Brain microvascular endothelial cell (primary cell): ENCODE measurements around the gene PANK2.
"Not testable (repeated sequence)": the region's sequence is repeated elsewhere in the genome, so short reads cannot be mapped to it uniquely, and the experiment has no call there.

Experiments
- DNase-seq: peaks from one replicate; pipeline ENCODE4 v3.0.0-alpha.2; 2020
- H3K27ac ChIP-seq: fragments of 250-450 bp; sonication (Bioruptor Pico); 2 replicates; pipeline ENCODE4 v1.5.1; 2020; ENCODE audit warnings: mild to moderate bottlenecking, moderate library complexity
- H3K27me3 ChIP-seq: fragments of 250-450 bp; sonication (Bioruptor Pico); replicated peaks from 2 replicates; pipeline ENCODE4 v1.5.1; 2020; ENCODE audit warnings: mild to moderate bottlenecking
- H3K36me3 ChIP-seq: fragments of 250-450 bp; sonication (Bioruptor Pico); replicated peaks from 2 replicates; pipeline ENCODE4 v1.5.1; 2020; ENCODE audit warnings: mild to moderate bottlenecking
- H3K4me3 ChIP-seq: 2 replicates; pipeline ENCODE4 v1.5.1; 2011; ENCODE audit warnings: low read depth, mild to moderate bottlenecking, control low read depth, low read length, moderate library complexity
- in situ Hi-C: cut with HindIII; loops from 2 replicates; pipeline ENCODE4 v1.10.0; 2017; ENCODE audit warnings: low sequenced_read_pairs, low pct_ligation_motif_present
- TF ChIP-seq, protein P1 (sequence below): IDR thresholded peaks from 2 replicates; pipeline ENCODE4 v1.5.1; 2011; ENCODE audit warnings: low read depth, mild to moderate bottlenecking, moderate library complexity, low read length, control low read depth, inconsistent platforms; ENCODE audit errors: missing control alignments

The PANK2 gene

GRCh38 chr20:3901028-3901705, 12.0 kb downstream of the PANK2 start:
- Histone ChIP-seq H3K27ac (no peak overlapping the region), H3K27me3 (no peaks in the 10 kb centered on the region), H3K36me3 (peaks cover 6% of the 10 kb centered on the region), H3K4me3 (no peak overlapping the region)
- no peak for DNase-seq
- in situ Hi-C loops: loop anchor here (25.0 kb wide), 1 partner anchor 186 kb away; no protein-coding TSS in a partner anchor
- TF ChIP-seq, protein P1, sequence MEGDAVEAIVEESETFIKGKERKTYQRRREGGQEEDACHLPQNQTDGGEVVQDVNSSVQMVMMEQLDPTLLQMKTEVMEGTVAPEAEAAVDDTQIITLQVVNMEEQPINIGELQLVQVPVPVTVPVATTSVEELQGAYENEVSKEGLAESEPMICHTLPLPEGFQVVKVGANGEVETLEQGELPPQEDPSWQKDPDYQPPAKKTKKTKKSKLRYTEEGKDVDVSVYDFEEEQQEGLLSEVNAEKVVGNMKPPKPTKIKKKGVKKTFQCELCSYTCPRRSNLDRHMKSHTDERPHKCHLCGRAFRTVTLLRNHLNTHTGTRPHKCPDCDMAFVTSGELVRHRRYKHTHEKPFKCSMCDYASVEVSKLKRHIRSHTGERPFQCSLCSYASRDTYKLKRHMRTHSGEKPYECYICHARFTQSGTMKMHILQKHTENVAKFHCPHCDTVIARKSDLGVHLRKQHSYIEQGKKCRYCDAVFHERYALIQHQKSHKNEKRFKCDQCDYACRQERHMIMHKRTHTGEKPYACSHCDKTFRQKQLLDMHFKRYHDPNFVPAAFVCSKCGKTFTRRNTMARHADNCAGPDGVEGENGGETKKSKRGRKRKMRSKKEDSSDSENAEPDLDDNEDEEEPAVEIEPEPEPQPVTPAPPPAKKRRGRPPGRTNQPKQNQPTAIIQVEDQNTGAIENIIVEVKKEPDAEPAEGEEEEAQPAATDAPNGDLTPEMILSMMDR: no peak

DNA sequence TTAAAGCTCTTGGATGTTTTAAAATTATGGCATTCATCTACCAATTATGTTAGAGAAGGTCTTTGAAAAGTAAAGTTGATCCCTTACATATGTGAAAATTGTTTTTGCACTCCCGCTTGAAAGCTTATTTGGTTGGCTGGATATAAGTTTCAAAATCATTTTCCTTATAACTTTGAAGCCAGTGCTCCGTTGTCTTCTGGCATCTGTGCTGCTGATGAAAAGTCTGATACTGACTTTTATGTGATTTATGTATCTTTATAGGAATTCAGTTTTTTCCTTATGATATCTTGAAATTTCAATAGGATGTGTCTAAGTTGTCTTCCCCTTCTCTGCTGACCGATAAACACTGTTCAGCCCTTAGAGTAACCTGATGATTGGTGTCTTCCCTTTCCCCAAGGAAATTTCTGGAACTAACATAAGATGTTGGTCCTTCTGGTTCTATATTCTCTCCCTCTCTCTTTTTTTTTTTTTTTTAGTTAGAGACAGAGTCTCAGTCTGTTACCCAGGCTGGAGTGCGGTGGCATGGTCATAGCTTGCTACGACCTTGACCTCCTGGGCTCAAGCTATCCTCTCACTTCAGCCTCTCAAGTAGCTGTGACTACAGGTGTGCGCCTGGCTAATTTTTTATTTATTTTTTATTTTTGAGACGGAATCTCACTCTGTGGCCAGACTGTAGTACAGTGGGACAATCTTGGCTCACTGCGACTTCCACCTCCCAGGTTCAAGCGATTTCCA, 12.7 kb downstream of the PANK2 start:
- peaks cover 5% of the 10 kb centered on the region for H3K36me3 ChIP-seq
- no peaks in the 10 kb centered on the region for H3K27me3 ChIP-seq
- TF ChIP-seq, protein P1: no peak
- in situ Hi-C loops: loop anchor here (25.0 kb wide), 1 partner anchor 185 kb away; no protein-coding TSS in a partner anchor
- H3K4me3 ChIP-seq: no peak overlapping the region
- no peak for DNase-seq
- no peak overlapping the region for H3K27ac ChIP-seq

DNA sequence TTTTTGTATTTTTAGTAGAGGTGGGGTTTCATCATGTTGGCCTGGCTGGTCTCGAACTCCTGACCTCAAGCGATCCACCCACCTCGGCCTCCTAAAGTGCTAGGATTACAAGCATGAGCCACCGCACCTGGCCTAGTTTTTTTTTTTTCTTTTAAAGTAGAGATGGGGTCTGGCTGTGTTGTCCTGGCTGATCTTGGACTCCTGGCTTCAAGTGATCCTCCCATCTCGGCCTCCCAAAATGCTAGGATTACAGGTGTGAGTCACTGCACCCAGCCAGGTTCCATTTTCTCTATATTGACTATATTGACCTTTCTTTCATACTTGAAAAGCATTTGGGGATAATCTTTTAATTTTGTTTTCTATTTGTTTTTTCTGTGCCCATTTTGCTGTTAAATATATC, 13.3 kb downstream of the PANK2 start:
- Histone ChIP-seq H3K27ac (no peak overlapping the region), H3K36me3 (peaks cover under 1% of the 10 kb centered on the region), H3K4me3 (no peak overlapping the region), H3K27me3 (no peaks in the 10 kb centered on the region)
- DNase-seq: no peak
- TF ChIP-seq, protein P1: no peak
- in situ Hi-C loops: loop anchor here (25.0 kb wide), 1 partner anchor 185 kb away; no protein-coding TSS in a partner anchor

DNA sequence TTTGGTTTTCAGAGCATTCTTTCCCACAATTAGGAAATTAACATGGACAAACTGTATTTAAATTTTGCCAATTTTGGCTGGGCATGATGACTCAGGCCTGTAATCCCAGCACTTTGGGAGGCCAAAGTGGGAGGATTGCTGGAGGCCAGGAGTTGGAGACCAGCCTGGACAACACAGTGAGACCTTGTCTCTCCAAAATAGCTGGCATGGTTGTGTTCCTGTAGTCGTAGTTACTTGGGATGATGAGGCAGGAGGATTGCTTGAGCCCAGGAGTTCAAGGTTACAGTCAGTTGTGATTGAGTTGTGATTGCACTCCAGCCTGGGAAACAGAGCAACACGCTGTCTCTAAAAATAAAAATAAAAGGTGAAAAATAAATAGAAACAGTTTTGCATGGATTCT, 15.0 kb downstream of the PANK2 start:
- Histone ChIP-seq H3K27me3 (no peaks in the 10 kb centered on the region), H3K36me3 (peaks cover 13% of the 10 kb centered on the region), H3K4me3 (no peak overlapping the region), H3K27ac (no peak overlapping the region)
- DNase-seq: no peak
- TF ChIP-seq, protein P1: no peak
- in situ Hi-C loops: loop anchor here (25.0 kb wide), 1 partner anchor 183 kb away; no protein-coding TSS in a partner anchor

DNA sequence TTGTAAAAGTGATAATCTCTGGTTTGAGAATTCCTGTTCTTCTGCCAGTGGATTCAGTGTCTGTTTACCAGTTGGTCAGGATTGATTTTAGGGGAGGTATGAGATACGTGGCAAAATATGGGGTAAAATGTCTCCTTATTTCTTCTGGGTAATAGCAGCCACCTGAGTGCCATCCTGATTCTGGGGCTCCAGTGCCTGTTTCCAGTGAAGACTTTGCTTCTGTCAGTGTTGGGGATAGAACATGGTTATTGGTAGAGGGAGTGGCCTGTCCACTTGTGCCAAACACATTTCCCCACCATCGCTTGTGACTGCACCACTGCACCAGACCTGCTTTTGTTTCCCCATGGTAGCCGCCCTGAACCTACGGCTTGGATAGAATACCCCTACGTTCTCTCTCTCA, 15.7 kb downstream of the PANK2 start:
- DNase-seq: no peak
- Histone ChIP-seq H3K36me3 (peaks cover 16% of the 10 kb centered on the region), H3K4me3 (no peak overlapping the region), H3K27me3 (no peaks in the 10 kb centered on the region), H3K27ac (no peak overlapping the region)
- in situ Hi-C loops: loop anchor here (25.0 kb wide), 1 partner anchor 182 kb away; no protein-coding TSS in a partner anchor
- TF ChIP-seq, protein P1: no peak

DNA sequence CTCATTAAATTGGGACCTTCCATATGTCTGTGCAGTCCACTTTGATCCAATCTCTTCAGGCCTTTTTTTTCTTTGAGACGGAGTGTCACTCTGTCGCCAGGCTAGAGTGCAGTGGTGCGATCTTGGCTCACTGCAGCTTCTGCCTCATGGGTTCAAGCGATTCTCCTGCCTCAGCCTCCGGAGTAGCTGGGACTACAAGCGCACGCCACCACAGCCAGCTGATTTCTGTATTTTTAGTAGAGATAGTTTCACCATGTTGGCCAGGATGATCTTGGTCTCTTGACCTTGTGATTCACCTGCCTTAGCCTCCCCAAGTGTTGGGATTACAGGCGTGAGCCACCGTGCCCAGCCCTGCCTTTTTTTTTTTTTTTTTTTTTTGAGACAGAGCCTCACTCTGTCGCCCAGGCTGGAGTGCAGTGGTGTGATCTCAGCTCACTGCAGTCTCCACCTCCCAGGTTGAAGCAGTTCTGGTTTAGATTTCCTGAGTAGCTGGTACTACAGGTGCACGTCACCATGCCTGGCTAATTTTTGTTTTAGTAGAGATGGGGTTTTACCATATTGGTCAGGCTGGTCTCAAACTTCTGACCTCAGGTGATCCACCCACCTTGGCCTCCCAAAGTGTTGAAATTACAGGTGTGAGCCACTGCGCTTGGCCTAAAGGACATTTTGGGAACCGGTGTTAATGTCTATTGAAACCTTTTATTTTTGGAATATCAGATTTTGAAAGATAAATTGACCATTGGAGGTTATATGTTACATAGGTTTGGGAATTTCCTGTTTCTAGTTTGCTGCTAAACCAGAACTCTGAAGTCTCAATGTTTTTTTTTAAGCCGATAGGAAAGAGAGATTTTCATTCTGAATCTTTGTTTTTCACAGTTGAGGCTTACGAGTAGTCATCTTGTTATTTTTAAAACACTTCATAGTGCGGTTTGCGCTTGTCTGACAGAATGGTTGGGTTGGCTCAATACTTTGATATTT, 17.8 kb downstream of the PANK2 start:
- DNase-seq, H3K27ac ChIP-seq, H3K4me3 ChIP-seq, H3K27me3 ChIP-seq: not testable (repeated sequence)
- peaks cover 30% of the 10 kb centered on the region for H3K36me3 ChIP-seq
- in situ Hi-C loops: loop anchor here (25.0 kb wide), 1 partner anchor 180 kb away; no protein-coding TSS in a partner anchor
